NCI-H526 (cell line): ENCODE measurements around the gene ANK3.
A peak's percentile ranks its signal among the peaks of the same experiment; 100 is the strongest.

Source experiments
- DNase-seq, 2 experiments: peaks; one replicate each; lab custom pipeline; 2025; lab: John Stamatoyannopoulos, UW

The ANK3 gene

GRCh38 chr10:60413306-60414012, 23.8 kb upstream of the ANK3 start:
- no peak for DNase-seq

- no peak for DNase-seq
Observed at GRCh38 chr10:60410970-60411369, 21.3 kb upstream of the ANK3 start.

DNA sequence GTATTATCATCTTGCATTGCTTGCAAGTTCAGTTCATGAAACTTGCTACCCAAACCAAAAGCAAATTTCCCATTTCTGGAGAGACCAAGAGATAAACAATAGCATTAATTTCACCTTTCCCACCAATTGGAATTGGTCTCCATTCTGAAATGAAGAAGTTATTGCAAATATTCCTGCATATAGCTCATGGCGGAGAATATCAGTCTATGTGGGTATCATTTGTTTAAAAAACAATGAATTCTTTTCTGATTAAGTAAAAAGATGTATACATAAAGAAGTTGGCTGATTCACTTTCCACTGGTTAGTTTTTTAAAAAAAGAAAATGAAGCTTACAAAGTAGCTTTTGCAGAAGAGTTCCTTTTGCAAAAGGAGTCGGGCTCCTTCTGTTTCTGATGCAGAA, 19.5 kb upstream of the ANK3 start:
- DNase-seq: no peak

DNA sequence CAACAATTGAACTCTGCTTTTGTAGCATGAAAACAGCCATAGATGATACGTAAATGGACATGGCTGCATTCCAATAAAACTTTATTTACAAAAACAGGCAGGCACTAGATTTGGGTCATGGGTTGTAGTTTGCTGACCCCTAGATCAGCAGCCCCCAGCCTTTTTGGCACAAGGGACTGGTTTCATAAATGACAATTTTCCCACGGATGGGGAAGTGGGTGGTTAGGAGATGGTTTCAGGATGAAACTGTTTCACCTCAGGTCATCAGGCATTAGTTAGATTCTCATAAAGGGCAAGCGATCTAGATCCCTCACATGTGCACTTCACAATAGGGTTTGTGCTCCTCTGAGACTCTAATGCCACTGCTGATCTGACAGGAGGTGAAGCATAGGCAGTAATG, 16.5 kb upstream of the ANK3 start:
- no peak for DNase-seq

DNA sequence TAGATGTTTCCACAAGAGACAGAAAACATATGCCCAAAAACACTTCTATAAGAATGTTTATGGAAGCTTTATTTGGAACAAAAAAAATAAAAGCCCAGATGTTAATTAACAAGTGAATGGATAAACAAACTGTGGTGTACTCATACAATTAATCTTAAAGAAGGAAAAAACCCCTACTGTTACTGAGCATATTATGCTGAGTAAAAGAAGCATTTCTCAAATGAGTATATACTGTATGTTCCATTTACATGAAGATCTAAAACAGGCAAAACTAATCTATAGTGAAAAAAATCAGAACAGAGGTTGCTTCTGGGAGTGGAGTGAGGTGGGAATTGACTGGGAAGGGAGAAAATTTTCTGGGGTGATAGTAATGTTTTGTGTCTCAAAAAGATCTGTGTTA, 15.5 kb upstream of the ANK3 start:
- no peak for DNase-seq

GRCh38 chr10:60403168-60403873, 13.6 kb upstream of the ANK3 start:
- DNase-seq: no peak

- no peak for DNase-seq
Observed at GRCh38 chr10:60400366-60400765, 10.7 kb upstream of the ANK3 start.

DNA sequence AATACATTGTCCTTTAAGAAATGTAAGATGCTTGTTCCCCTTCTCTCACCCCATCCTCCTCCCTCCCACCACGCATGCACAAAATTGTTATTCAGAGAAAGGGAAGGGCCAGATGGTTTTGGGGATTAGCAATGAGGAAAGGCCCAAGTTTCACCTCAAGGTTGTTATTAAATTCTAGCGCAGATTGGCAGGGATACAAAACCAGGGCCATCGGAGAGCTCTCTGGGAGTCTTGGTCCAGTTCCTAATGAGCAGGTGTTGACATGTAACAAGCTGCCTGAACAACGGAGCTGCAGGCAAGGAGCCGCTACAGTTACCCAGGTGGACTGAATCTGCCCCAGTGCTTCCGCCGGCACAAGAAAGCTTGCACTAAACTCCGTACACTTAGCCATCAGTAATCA, 9.7 kb upstream of the ANK3 start:
- no peak for DNase-seq

- DNase-seq: no peak
Observed at GRCh38 chr10:60397792-60398191, 8.1 kb upstream of the ANK3 start.

DNA sequence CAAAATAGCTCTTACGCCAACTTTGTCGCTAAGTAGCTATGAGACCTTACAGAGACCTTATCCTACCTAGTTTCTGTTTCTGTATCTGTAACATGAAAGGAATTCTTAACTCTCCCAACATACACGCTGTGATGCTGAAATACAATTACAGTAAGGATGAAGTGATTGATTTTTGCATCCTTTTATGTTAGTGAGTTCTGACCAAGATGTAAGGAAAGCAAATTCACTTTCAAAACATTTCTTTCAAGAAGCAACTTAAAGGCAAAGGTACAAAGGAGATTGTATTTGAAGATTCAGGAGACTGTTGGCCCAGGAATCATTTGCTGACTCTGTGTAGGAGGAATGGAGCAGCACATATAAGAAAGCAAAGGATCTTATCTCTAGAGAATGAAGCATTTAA, 7.1 kb upstream of the ANK3 start:
- no peak for DNase-seq

GRCh38 chr10:60395711-60396110, 6.0 kb upstream of the ANK3 start:
- no peak for DNase-seq

- DNase-seq: no peak
Observed at GRCh38 chr10:60394446-60394845, 4.8 kb upstream of the ANK3 start.

- no peak for DNase-seq
Observed at GRCh38 chr10:60390224-60390626, 550 bp upstream of the ANK3 start.

GRCh38 chr10:60388709-60389301, 870 bp downstream of the ANK3 start:
- DNase-seq: no peak

- no peak for DNase-seq
Observed at GRCh38 chr10:60388116-60388625, 1.5 kb downstream of the ANK3 start.

DNA sequence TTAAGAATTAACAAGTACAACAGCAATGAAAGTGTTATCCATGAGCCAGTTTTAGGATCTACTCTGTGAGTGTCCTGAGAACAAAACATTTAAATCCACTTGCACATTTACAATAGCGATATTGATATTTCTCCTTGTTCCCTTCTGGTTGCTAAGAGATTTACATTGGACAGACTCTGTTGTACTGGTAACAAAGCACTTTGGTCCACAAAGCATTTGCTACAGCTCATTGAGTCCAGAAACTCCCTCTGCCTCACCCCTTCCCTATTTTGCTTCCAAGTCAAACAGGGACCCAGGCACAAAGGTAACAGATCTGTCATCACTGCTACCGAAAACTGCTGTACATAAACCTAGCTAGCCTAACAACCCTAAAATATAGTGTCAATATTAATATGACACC, 2.1 kb downstream of the ANK3 start:
- DNase-seq: peak; percentile 5 to 7

DNA sequence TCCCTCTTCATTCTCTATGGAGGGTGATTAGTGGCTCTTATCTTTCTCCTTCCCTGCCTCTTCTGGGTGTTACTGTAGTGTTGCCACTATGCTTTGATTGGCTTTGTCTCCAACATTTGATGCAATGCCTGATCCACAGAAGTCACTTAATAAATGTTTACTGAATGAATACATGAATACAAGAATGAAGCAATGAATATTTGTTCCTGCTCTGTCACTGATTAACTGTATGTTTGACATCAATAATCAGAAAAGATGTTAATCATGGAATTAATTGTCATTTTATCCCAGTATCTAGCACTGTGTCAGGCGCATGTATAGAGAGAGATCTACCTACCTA, 4.3 kb downstream of the ANK3 start:
- no peak for DNase-seq

DNA sequence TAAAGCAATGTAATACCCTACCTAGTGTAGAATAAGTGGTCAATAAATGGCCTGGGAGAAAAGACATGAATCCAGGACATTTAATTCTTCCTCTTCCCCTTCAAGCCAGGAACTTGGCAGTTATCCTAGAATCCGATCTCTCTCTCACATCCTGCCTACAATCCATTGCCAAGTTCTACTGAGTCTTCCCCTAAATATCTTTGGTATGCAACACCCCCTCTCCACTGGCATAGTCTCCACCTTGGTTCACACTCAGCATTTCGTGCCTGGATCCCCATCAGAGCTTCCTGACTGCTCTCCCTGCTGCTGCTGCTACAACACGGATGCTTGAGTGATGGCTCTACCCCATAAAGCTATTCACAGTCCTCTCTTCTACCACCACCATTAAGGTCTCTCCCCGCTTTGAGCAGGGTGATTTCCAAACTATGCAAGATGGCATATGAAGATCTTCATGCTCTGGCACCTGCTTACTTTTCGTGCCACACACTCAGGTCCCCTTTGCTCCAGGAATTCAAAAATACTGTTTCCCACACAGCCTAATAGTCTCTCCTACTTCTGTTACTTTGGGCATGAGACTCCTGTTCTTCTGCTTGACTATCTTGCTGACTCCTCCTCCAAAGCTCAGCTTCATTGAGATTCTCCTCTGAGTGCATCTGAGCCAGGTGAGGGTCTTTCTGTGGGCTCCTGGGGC, 4.8 kb downstream of the ANK3 start:
- no peak for DNase-seq

- DNase-seq: no peak
Observed at GRCh38 chr10:60384011-60384410, 5.7 kb downstream of the ANK3 start.

GRCh38 chr10:60382946-60383681, 6.6 kb downstream of the ANK3 start:
- DNase-seq: no peak

DNA sequence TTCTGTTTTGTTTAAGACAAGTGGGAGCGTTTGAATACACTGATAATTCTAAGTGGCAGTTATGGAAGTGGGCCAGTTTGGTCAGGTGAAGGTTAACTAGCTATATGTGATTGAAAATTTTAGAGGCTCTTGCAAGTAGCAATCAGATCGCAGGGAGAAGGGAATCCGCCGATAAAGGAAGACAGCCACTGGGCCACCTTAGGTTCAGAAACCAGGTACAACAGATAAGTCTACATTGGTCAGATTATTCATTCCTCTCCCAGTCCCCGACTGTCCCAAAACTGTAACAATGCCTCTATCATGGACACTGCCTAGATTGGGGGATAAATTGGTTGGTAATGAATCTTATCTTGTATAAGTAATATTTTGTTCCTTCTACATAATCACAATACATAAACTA, 8.9 kb downstream of the ANK3 start:
- DNase-seq: no peak

- no peak for DNase-seq
Observed at GRCh38 chr10:60377955-60378354, 11.7 kb downstream of the ANK3 start.
